Measurements from ENCODE around the gene CNTNAP2.
"Not testable (repeated sequence)": the region's sequence is repeated elsewhere in the genome, so short reads cannot be mapped to it uniquely, and the experiment has no call there.

The CNTNAP2 gene

GRCh38 chr7:148298768-148299167, 2182.2 kb downstream of the CNTNAP2 start:
- DNase-seq: not testable (repeated sequence)

- no peak for DNase-seq
Measured at GRCh38 chr7:148299350-148300276, 2183.0 kb downstream of the CNTNAP2 start.

GRCh38 chr7:148302436-148302835, 2185.8 kb downstream of the CNTNAP2 start:
- DNase-seq: not testable (repeated sequence)

- no peak for DNase-seq
Measured at GRCh38 chr7:148303295-148304082, 2186.9 kb downstream of the CNTNAP2 start.

GRCh38 chr7:148304083-148304335, 2187.4 kb downstream of the CNTNAP2 start:
- no peak for DNase-seq

- no peak for DNase-seq
Measured at GRCh38 chr7:148304456-148304855, 2187.9 kb downstream of the CNTNAP2 start.

GRCh38 chr7:148306759-148307158, 2190.2 kb downstream of the CNTNAP2 start:
- peak; percentile 41 for DNase-seq

GRCh38 chr7:148318102-148318811, 2201.7 kb downstream of the CNTNAP2 start:
- DNase-seq: no peak

GRCh38 chr7:148318838-148319237, 2202.2 kb downstream of the CNTNAP2 start:
- no peak for DNase-seq

GRCh38 chr7:148319316-148319808, 2202.8 kb downstream of the CNTNAP2 start:
- no peak for DNase-seq

- no peak for DNase-seq
Measured at GRCh38 chr7:148325208-148325607, 2208.6 kb downstream of the CNTNAP2 start.

GRCh38 chr7:148327379-148327778, 2210.8 kb downstream of the CNTNAP2 start:
- DNase-seq: no peak

GRCh38 chr7:148328906-148329305, 2212.3 kb downstream of the CNTNAP2 start:
- no peak for DNase-seq

GRCh38 chr7:148330124-148330818, 2213.7 kb downstream of the CNTNAP2 start:
- DNase-seq: no peak

- DNase-seq: no peak
Measured at GRCh38 chr7:148330822-148331221, 2214.2 kb downstream of the CNTNAP2 start.

- not testable (repeated sequence) for DNase-seq
Measured at GRCh38 chr7:148331456-148331855, 2214.9 kb downstream of the CNTNAP2 start.

GRCh38 chr7:148332191-148333186, 2215.9 kb downstream of the CNTNAP2 start:
- no peak for DNase-seq

- no peak for DNase-seq
Measured at GRCh38 chr7:148334441-148334956, 2217.9 kb downstream of the CNTNAP2 start.

- DNase-seq: peak; percentile 40
Measured at GRCh38 chr7:148334959-148335577, 2218.5 kb downstream of the CNTNAP2 start.

- no peak for DNase-seq
Measured at GRCh38 chr7:148335790-148336189, 2219.2 kb downstream of the CNTNAP2 start.

GRCh38 chr7:148336411-148336810, 2219.8 kb downstream of the CNTNAP2 start:
- DNase-seq: no peak

Measured in suppressor macrophage treated with lipopolysaccharide for 4 hours (primary cell).